ENCODE measurements around the gene CATSPERD.
A peak's percentile ranks its signal among the peaks of the same experiment; 100 is the strongest.

CATSPERD gene

GRCh38 chr19:5814852-5815246 is 94.4 kb downstream of the CATSPERD start:
- Mint-ChIP-seq H3K4me3 (no peak overlapping the region), H3K36me3 (no peaks in the 10 kb centered on the region), H3K4me1 (no peaks in the 10 kb centered on the region), H3K27me3 (peaks cover 17 to 32% of the 10 kb centered on the region in 2 donors), H3K9me3 (peaks cover 0 to 2% of the 10 kb centered on the region in 2 donors), H3K27ac (no peak overlapping the region)
- no peak for DNase-seq
- ATAC-seq (replicated peaks) = no peak

- H3K4me1 Mint-ChIP-seq = no peaks in the 10 kb centered on the region
- H3K9me3 Mint-ChIP-seq = peaks cover 0 to 2% of the 10 kb centered on the region in 2 donors
- peaks cover 0 to 3% of the 10 kb centered on the region in 2 donors for H3K36me3 Mint-ChIP-seq
- H3K4me3 Mint-ChIP-seq = no peak overlapping the region
- ATAC-seq (replicated peaks) (no peak), DNase-seq (no peak)
- H3K27me3 Mint-ChIP-seq = peaks cover 21 to 40% of the 10 kb centered on the region in 2 donors
- H3K27ac Mint-ChIP-seq = no peak overlapping the region
Observed at GRCh38 chr19:5817218-5817617, 96.8 kb downstream of the CATSPERD start.

- ATAC-seq (replicated peaks) (no peak), DNase-seq (no peak)
- Mint-ChIP-seq H3K36me3 (peaks cover 0 to 3% of the 10 kb centered on the region in 2 donors), H3K9me3 (peaks cover 0 to 2% of the 10 kb centered on the region in 2 donors), H3K4me3 (no peak overlapping the region), H3K27me3 (peaks cover 21 to 40% of the 10 kb centered on the region in 2 donors), H3K4me1 (no peaks in the 10 kb centered on the region), H3K27ac (no peak overlapping the region)
Observed at GRCh38 chr19:5818594-5818993, 98.2 kb downstream of the CATSPERD start.

GRCh38 chr19:5820785-5821184 is 100.3 kb downstream of the CATSPERD start:
- DNase-seq = no peak
- ATAC-seq (replicated peaks) = no peak
- Mint-ChIP-seq H3K9me3 (no peaks in the 10 kb centered on the region), H3K4me3 (no peak overlapping the region), H3K27ac (no peak overlapping the region), H3K27me3 (peaks cover 21 to 35% of the 10 kb centered on the region in 2 donors), H3K36me3 (peaks cover 0 to 3% of the 10 kb centered on the region in 2 donors), H3K4me1 (no peaks in the 10 kb centered on the region)

- DNase-seq (no peak), ATAC-seq (replicated peaks) (no peak)
- H3K36me3 Mint-ChIP-seq = peaks cover 0 to 3% of the 10 kb centered on the region in 2 donors
- H3K27me3 Mint-ChIP-seq = peaks cover 14 to 30% of the 10 kb centered on the region in 2 donors
- no peak overlapping the region for H3K27ac Mint-ChIP-seq
- peaks cover 2 to 5% of the 10 kb centered on the region in 2 donors for H3K4me1 Mint-ChIP-seq
- H3K4me3 Mint-ChIP-seq = no peak overlapping the region
- H3K9me3 Mint-ChIP-seq = no peaks in the 10 kb centered on the region
Observed at GRCh38 chr19:5821521-5822180, 101.2 kb downstream of the CATSPERD start.

GRCh38 chr19:5822181-5822844 is 101.9 kb downstream of the CATSPERD start:
- H3K9me3 Mint-ChIP-seq = no peaks in the 10 kb centered on the region
- peaks cover 8 to 30% of the 10 kb centered on the region in 2 donors for H3K27me3 Mint-ChIP-seq
- H3K36me3 Mint-ChIP-seq = peaks cover 0 to 3% of the 10 kb centered on the region in 2 donors
- no peak overlapping the region for H3K4me3 Mint-ChIP-seq
- no peak overlapping the region for H3K27ac Mint-ChIP-seq
- ATAC-seq (replicated peaks) (no peak), DNase-seq (no peak)
- H3K4me1 Mint-ChIP-seq = peaks cover 9 to 11% of the 10 kb centered on the region in 2 donors

- no peak for ATAC-seq (replicated peaks)
- peaks cover 2 to 6% of the 10 kb centered on the region in 2 donors for H3K36me3 Mint-ChIP-seq
- no peak for DNase-seq
- H3K27me3 Mint-ChIP-seq = peaks cover 8 to 27% of the 10 kb centered on the region in 2 donors
- H3K9me3 Mint-ChIP-seq = no peaks in the 10 kb centered on the region
- no peak overlapping the region for H3K27ac Mint-ChIP-seq
- peaks cover 12 to 19% of the 10 kb centered on the region in 2 donors for H3K4me1 Mint-ChIP-seq
- no peak overlapping the region for H3K4me3 Mint-ChIP-seq
Observed at GRCh38 chr19:5823579-5824281, 103.3 kb downstream of the CATSPERD start.

GRCh38 chr19:5824751-5825150 is 104.3 kb downstream of the CATSPERD start:
- DNase-seq = no peak
- Mint-ChIP-seq H3K9me3 (no peaks in the 10 kb centered on the region), H3K4me3 (no peak overlapping the region), H3K27me3 (peaks cover 8 to 24% of the 10 kb centered on the region in 2 donors), H3K36me3 (peaks cover 2 to 6% of the 10 kb centered on the region in 2 donors), H3K4me1 (peaks cover 12 to 19% of the 10 kb centered on the region in 2 donors), H3K27ac (no peak overlapping the region)
- no peak for ATAC-seq (replicated peaks)

GRCh38 chr19:5825178-5825577 is 104.7 kb downstream of the CATSPERD start:
- no peaks in the 10 kb centered on the region for H3K9me3 Mint-ChIP-seq
- peaks cover 14 to 22% of the 10 kb centered on the region in 2 donors for H3K4me1 Mint-ChIP-seq
- peaks cover 11 to 25% of the 10 kb centered on the region in 2 donors for H3K27me3 Mint-ChIP-seq
- no peak overlapping the region for H3K4me3 Mint-ChIP-seq
- no peak for ATAC-seq (replicated peaks)
- DNase-seq = no peak
- peaks cover 4 to 9% of the 10 kb centered on the region in 2 donors for H3K36me3 Mint-ChIP-seq
- H3K27ac Mint-ChIP-seq = no peak overlapping the region

- ATAC-seq (replicated peaks) (no peak), DNase-seq (no peak)
- no peaks in the 10 kb centered on the region for H3K9me3 Mint-ChIP-seq
- H3K4me3 Mint-ChIP-seq = peak overlapping the region; percentile 89 to 100
- H3K36me3 Mint-ChIP-seq = peaks cover 6 to 8% of the 10 kb centered on the region in 2 donors
- H3K27ac Mint-ChIP-seq = peak overlapping the region; percentile 67
- peaks cover 15 to 23% of the 10 kb centered on the region in 2 donors for H3K4me1 Mint-ChIP-seq
- peaks cover 9 to 22% of the 10 kb centered on the region in 2 donors for H3K27me3 Mint-ChIP-seq
Observed at GRCh38 chr19:5826531-5827341, 106.3 kb downstream of the CATSPERD start.

GRCh38 chr19:5827342-5827890 is 107.0 kb downstream of the CATSPERD start:
- Mint-ChIP-seq H3K27ac (peak overlapping the region; percentile 4), H3K36me3 (peaks cover 6 to 8% of the 10 kb centered on the region in 2 donors), H3K4me3 (peak overlapping the region; percentile 89 to 100), H3K9me3 (no peaks in the 10 kb centered on the region), H3K4me1 (peaks cover 15 to 23% of the 10 kb centered on the region in 2 donors), H3K27me3 (peaks cover 9 to 28% of the 10 kb centered on the region in 2 donors)
- DNase-seq (no peak), ATAC-seq (replicated peaks) (no peak)

GRCh38 chr19:5827891-5828660 is 107.6 kb downstream of the CATSPERD start:
- peaks cover 6 to 8% of the 10 kb centered on the region in 2 donors for H3K36me3 Mint-ChIP-seq
- peak overlapping the region; percentile 99 for H3K27ac Mint-ChIP-seq
- H3K4me1 Mint-ChIP-seq = peaks cover 15 to 23% of the 10 kb centered on the region in 2 donors
- DNase-seq (peak; percentile 96), ATAC-seq (replicated peaks) (peak; percentile 79 to 83)
- H3K4me3 Mint-ChIP-seq = peak overlapping the region; percentile 89 to 100
- peaks cover 9 to 32% of the 10 kb centered on the region in 2 donors for H3K27me3 Mint-ChIP-seq
- no peaks in the 10 kb centered on the region for H3K9me3 Mint-ChIP-seq
